HUDEP-2 (cell line): ENCODE results near the gene PIK3R1.

Source experiments
- DNase-seq, 76 experiments: peaks; one replicate each; lab custom pipeline; 2025; ENCODE audit not compliant: unreplicated experiment in 76 of 76; lab: John Stamatoyannopoulos, UW

PIK3R1 gene

DNA sequence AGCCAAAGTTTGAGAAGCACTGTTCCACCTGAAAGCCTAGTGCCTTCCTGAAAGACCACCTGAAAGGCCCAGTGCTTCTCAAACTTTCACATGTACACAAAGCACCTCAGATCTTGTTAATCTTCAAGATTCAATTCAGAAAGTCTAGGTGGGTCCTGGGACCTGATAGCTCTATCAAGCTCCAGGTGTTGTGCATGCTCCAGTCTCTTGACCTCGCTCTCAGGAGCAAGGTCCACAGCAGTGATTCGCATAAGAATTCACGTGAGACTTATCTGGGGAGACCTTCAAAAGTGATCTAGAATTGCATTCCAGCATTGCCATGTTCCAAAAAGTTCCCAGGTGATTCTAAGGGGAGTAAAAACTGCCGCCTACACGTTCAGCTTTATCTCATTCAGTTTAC is 102.1 kb downstream of the PIK3R1 start:
- no peak for DNase-seq

DNA sequence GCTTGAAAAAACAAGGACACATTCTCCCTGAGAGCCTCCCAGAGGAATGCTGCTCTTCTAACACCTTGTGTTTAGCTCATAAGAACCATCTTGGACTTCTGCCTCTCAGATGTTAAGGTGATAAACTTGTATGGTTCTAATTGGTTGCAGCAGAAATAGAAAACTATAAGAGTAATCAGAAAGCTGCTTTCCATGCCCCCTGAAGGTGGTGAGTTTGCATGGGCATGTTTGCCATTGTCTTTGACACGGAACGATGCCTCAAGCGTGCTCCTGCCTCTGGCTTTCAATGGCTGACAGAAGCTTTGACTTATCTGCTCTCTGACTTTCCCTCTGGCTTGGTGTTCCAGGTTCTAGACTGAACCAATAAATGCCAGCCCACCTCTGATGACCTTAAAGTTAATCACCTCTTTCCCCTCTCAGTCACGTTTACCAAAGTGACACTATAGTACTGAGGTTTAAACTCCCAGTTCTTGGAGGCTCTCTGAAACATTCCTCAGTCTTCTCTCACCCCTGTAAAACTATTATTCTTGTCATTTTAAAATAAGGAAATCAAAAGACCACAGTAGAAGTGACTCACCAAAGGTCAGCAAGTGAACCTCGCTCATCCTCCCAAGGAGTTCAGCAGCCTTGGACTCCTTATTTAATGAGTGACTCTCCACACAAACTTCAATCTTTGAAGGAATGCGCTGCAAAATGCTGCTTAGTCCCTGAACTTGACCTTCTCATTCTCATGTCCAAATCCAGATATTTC is 103.6 kb downstream of the PIK3R1 start:
- no peak for DNase-seq

DNA sequence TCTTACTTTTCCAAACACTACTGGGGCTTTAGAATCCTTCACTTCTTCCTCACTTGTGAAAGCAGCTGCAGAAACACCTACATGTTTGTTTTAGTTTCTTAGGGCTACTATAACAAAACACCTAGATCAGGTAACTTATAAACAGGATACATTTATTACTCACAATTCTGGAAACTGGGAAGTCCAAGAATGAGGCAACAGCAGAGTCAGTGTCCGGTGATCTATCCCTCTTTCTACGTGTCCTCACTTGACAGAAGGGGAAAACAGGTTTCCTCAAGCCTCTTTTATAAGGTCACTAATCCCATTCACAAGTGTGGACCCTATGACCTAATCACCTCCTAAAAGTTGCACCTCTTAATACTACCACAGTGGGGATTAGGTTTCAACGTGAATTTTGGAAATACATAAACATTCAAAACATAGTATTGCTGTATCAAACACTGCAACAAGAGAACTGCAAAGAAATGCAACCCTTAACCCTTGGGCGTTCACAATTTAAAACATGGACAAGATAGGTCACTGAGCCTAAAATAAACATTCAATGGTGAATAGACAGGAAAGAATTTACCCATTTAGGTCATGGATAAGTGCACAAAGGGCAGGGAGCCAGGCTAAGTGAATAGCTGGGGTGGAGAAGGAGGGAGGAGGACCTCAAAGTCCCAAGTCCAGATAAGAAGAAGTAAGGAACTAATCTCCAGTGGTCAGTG is 104.3 kb downstream of the PIK3R1 start:
- DNase-seq, result peak in 24 of 76 experiments; percentile 6 to 64 (median 22)

DNA sequence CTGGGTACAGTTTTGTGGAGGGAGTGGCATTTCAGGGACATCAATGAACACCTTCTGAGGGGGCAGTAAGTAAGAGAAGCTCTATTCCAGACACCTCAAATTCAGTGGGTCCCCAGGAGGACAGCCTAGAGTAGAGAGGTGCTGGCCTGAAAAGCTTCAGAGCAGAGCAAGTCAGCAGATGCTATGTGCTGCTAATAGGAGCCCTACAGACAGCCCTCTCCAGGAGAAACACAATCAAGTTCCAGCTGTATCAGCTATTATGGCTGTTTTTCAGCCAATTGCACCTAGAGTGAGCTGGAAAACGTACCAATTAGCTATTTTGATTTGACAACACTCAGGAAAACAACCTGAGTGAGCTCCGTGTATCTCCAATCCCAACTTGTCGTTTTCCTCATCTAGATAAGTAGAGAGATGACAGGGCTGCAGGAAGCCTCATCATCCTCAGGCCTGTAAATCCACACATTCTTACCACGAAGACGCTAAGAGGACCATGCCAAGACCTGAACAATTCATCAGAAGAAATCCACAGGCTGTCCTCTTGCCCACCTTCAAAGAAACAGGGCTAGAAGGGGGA is 104.9 kb downstream of the PIK3R1 start:
- peak in 4 of 76 experiments; percentile 10 to 22 (median 12) for DNase-seq

DNA sequence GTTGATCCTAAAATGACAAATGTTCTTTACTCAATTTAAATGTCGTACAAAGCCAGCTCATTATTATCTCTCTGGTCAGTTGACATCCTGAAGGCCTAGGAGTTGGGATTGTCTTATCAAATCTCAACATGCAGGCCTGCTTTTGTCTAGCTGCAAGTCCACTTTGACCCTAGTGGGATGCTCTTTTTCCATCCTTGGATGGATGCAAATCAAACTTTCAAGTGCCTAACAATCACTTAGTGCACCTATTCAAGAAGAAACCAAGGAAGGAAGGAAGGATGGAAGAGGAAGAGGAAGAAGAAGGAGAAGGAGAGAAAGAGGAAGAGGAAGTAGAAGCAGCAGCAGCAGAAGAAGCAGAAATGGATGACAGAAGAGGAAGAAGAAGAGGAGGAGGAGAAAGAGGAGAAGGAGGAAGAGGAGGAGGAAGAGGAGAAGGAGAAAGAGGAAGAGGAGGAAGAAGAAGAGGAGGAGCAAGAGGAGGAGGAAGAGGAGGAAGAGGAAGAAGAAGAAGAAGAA is 109.6 kb downstream of the PIK3R1 start:
- no peak for DNase-seq

DNA sequence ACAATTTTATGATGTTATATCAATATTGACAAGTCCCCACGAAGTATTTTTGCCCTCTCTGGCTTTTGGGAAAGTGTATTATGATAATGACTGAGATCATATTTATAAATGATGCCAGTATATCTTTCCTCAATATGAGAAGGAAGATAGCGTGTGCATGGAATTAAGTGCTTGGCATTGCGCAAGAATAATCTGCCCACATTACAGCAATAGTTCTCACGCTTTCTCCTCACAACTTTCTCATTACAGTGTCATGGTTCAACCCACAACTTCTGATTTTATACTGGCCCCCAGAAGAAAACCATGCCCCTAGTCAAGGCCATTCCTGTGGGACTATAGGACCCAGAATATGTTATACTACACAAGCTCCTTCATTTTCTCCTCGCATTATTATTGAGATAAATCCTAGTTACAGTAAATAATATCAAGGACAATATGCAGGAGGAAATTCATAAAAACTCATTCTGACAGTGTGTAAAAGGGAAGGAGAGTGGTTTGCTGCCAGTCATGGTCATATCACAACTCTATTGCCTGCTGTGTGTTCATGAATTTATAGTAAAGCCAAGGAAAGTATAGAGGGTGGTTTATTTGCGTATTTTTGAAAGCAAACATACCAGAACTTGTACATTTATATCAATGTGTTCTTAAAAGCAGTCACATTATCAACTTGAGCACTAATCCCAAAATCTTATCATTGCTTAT is 114.1 kb downstream of the PIK3R1 start:
- DNase-seq, result no peak

DNA sequence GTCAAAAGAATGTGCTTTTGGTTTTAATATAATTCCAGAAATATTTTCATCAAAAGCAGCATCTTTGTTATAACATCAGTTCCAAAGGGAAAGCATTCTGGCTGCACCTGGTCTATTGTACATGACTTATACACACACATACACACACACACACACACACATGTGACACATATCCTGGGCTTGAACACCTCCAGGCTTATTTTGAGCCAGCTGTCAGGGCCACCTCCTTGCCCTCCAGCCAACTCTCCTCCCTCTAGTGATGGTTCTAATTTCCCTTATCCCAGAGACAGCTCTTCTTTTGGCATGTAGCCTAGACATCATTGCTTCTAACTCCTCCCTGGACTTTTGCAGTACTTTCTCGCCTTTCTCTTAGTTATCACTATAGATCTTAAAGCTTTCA is 115.0 kb downstream of the PIK3R1 start:
- peak in 23 of 76 experiments; percentile 3 to 57 (median 15) for DNase-seq

DNA sequence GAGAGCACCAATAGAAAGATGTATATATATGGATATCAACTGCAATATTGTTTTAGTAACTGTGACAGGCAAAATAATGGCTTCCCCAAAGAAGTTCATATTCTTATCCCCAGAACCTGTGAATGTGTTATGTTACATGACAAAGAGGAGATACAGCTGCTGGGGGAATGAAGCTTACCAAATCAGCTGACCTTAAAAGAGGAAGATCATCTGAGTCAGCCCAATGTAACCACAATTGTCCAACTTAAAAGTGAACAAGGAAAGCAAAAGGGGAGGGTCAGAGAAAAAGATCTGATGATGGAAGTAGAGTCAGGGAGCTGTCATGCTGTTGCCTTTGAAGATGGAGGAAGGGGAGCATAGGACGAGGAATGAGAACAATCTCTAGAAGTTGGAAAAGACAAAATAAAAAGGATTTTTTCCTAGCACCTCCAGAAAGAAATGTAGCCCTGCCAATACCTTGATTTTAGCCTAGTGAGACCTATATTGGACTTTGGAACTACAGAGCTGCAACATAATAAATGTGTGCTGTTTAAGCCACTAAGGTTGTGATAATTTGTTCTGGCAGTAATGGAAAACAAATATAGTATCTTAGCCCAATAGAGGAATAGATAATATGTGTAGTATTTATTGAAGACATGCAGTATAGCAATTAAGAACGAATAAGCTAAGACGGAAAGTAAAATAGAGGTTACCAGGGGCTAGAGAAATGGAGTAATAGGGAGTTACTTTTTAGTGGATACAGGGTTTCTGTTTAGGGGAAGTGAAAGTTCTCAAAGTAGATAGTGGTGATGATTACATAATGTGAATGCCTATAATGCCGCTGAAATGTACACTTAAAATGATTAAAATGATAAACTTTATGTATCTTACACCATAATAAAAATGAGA is 115.9 kb downstream of the PIK3R1 start:
- peak in 1 of 76 experiments; percentile 2 for DNase-seq

DNA sequence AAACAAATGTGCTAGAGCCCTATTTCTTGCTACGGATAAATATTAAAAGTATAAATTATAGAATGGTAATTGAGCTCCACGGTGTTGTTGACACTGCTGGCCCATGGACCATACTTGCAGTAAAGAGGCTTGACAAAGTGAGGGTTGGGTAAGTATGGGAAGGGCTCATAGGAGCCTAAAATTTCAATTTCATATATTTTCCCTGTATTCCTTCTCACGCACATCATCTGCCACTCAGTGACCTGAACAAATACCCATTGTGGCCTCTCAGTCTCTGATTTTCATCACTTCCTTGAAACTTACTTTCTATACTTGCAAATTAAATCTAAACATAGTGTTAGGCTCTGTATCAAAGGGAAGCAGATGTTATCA is 116.5 kb downstream of the PIK3R1 start:
- DNase-seq, result no peak

DNA sequence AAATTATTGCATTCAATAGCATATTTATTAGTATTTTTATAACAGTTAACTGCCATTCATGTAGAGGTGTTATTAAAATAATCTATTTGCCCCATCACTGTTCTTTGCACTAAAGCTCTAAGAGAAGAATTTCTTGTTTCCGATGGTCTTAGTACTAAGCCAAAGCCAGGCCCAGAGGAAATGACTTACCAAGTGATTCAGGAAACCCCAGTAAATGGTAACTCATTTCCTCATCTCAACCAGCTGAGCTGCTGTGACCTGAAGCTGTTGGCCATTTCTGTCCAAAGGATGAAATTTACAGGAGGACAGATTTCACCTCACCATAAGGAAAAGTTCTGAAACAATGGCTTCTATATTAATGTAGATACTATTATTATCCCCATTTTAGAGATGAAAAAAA is 117.0 kb downstream of the PIK3R1 start:
- DNase-seq, result no peak

DNA sequence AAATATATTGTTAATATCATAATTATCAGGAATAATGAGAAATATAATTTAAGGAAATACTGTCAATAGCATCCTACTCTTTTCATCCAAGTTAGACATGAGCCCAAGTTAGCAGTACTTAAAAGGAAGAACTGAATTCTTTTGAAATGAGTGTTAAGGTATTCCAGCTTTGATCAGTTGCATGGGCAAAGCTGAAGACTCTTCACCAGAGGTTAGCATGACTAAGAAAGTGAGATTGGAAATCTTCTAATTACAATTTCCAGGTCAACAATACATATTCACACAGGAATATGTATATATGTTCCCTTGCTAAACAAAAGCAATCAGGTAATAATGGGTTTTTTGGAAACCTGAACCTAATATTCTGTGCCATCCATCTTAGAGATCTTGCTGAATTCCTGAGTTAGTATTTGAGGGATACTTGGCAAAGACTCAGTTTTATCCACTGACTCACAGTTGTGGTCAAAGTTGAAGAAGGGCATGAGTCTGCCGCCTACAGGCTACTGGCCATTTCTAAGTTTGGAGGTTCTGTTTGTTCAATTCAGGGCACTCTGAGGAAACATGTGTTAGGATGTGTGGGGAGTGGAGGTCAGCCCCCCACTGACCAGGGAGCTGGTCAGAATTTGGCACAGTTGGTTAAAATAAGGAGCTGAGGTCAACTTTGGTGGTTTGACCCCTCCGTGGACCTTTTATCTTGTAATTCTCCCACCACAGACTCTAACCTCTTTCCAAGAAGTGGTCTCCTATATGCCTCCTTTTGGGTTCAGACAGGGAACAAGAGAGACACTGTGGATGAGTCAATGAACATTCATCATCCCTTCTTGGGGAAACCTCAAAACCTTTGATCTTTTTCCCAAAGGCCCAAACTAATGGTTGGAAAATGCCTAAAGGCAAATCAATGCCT is 118.3 kb downstream of the PIK3R1 start:
- DNase-seq, result peak in 3 of 76 experiments; percentile 8 to 17 (median 9)

DNA sequence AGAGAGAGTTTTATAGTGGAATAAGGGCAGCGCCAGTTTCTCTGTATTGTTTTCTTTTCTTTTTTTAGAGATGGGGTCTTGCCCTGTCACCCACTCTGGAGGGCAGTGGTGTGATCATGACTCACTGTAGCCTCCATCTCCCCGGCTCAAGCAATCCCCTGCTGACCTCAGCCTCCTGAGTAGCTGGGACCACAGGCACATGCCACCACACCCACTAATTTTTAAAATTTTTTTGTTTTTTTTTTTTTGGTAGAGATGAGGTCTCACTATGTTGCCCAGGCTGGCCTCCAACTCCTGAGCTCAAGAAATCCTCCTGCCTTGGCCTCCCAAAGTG is 119.0 kb downstream of the PIK3R1 start:
- no peak for DNase-seq

DNA sequence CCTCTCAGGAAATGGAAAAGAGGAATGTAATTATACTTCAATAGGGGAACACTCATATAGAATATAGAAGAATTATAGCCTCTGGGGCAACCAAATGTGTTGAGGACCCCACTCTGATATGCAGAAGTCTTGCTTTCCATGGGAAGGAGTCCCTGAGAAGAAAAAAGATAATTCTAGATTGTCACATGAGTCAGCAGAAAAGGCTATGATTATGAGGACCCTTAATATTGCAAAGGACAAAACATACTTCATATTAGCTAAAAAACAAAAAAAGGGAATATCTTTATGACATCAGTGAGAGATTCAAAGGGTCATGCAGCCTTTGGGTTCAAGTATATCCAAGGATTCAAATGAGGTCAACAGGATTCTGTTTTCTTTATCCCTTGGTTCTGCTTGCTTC is 119.5 kb downstream of the PIK3R1 start:
- DNase-seq, result no peak

DNA sequence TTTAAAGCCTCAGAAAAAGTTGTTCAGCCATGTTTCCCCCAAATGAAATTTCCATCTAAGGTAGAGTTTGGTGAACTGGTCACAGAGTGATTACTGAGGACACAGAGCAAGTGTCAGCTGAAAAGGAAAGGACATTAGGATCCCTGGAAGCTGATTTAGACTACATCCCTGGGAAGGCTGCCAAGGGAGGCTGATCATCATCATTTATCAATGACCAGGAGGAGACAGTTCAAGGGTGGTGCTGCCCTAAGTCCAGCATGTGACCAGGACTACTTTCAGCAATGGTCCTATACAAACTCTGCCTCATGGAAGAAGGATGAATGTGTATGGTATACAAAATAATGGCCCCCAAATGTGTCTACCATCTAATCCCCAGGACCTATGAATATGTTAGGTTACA is 120.6 kb downstream of the PIK3R1 start:
- peak in 22 of 76 experiments; percentile 3 to 47 (median 14) for DNase-seq

DNA sequence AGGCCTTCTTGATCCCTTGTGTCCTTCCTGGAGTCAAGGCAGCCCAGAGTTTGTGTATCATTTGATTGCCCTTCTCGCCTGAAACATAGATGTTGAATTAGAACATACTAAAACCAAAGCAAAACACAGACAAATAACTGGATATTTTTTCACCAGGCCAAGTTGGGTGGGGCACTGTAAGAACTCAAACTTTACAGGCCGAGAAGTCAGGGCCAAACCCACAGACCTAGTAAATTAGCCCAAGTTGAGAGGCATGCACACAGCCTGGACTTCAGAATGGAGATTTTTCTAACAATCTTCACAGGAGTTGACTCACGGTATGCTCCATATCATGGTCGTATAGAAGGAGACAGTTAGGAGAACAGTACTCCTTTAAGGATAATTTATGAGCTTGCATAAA is 121.7 kb downstream of the PIK3R1 start:
- no peak for DNase-seq

DNA sequence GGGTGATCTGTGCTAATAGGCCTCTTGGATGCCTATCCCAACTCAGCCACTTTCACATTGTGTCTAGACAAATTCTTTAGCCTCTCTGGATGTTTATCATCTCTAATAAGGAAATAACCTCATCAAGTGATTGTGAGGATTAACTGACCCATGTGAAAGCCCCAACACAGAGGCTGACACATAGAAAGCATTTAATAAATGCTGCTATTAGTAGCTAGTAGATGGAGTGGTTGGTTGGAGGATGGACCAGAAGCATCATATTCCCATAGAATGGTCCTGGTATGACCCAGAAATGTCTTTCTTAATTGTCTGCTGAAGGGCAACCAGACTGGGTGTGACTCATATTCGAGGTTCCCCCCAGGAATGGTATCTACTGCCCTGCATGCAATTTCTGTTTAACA is 124.4 kb downstream of the PIK3R1 start:
- DNase-seq, result no peak

DNA sequence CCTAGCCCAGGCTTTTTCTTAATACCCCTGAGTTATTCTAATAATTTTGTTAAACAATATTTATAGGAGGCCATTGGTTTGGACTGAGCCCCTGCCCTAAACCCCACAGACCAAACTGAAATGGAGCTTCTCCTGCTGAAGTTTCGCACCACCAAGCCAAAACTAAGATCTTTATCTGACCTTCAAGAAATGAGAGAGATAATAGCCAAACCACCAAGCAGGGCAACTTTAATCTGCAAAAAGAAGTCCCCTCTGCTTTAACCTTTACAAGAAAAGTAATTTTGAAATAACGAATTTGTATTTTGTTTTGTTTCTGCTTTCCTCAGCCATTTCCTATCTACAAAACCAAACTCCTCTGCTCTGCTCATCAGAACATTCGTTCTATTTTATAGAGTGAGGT is 125.5 kb downstream of the PIK3R1 start:
- DNase-seq, result no peak

DNA sequence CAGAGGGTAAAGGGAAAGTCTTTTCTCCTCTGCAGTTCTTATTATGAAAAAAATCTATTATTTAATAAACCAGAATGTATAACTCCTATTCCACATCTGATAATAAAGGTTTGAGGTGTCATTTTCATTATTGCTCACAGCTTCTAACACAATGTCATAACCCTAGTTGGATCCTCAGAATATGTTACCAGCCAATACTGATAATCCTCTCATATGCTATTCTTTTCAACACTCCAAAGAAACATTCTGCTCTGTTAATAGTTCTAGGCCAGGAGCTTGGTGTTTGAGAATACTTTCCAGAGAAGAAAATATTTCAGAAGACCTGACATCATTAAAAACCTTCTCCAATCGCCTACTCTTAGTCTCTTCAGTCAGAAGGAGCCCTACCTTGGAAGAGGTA is 127.1 kb downstream of the PIK3R1 start:
- no peak for DNase-seq

DNA sequence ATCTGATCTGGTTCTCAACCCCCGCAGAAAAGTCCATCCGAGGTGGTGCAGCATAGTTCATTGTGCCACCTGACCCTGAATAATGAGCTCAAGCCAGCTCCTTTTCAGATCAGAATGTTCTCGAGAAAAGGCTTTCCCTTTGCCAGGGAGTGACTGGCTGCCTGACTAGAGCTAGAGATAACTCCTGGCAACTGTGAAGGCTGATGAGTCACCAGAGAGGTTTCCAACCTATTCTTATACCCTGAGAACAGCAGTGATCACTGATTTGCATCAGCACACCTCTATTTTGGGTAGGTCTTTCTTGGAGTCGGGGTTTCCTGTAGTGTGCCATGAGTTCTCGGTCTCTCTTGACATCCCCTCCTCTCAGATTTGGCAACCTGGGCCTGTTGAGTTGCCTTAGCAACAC is 127.9 kb downstream of the PIK3R1 start:
- DNase-seq, result peak in 73 of 76 experiments; percentile 5 to 93 (median 68)
